Measurements from ENCODE around the gene MORC2.

Gene MORC2

DNA sequence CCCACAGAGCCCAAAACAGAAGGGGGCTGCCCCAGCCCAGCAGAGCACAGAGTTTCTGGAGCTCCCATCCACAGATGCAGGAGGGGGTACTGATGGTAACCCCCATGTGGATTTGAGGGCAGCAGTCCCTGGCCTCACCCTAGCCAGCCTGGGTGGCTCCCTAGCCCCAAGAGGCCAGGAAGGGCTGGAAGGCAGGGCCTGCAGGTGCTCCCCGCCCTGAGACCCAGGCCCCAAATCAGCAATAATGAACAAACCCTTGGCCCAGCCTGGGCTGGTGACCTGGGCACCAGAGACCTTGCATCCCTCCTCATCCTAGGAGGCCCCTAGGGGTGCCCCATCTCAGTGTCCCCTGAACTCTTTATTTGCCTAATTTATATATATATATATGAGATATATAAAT lies 61.6 kb downstream of the MORC2 start:
- in situ Hi-C loops (cut with HindIII; ENCODE audit: low sequenced_read_pairs), result no loop called here
- DNase-seq (ENCODE audit: low read depth, low spot score), result no peak
- TF ChIP-seq, protein P1, sequence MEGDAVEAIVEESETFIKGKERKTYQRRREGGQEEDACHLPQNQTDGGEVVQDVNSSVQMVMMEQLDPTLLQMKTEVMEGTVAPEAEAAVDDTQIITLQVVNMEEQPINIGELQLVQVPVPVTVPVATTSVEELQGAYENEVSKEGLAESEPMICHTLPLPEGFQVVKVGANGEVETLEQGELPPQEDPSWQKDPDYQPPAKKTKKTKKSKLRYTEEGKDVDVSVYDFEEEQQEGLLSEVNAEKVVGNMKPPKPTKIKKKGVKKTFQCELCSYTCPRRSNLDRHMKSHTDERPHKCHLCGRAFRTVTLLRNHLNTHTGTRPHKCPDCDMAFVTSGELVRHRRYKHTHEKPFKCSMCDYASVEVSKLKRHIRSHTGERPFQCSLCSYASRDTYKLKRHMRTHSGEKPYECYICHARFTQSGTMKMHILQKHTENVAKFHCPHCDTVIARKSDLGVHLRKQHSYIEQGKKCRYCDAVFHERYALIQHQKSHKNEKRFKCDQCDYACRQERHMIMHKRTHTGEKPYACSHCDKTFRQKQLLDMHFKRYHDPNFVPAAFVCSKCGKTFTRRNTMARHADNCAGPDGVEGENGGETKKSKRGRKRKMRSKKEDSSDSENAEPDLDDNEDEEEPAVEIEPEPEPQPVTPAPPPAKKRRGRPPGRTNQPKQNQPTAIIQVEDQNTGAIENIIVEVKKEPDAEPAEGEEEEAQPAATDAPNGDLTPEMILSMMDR (IDR thresholded peaks at IDR 0.05; ENCODE audit: low read depth, low read length), result no peak
- no peak overlapping the region for H3K4me3 ChIP-seq (ENCODE audit: low read depth, low read length)

DNA sequence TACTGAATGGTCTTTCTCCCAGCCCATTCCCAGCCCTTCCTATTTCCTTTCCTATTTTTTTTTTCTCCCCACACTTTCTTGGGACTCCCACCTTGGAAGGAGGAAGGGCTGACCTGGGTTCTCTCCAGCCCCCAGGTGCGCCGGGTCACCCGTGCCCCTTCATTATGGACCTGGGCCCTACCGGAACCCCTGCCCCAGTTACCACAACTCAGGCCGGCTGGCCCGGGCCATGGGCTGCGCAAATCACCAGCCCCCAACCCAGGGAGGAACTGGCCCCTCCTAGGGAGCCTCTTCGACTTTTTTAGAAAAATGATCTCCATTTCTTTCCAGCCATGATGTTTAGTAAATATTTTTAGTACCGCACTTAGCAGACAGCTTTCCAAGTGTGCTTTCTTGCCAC lies 62.2 kb downstream of the MORC2 start:
- no peak overlapping the region for H3K4me3 ChIP-seq (ENCODE audit: low read depth, low read length)
- TF ChIP-seq, protein P1 (IDR thresholded peaks at IDR 0.05; ENCODE audit: low read depth, low read length), result no peak
- DNase-seq (ENCODE audit: low read depth, low spot score), result no peak
- in situ Hi-C loops (cut with HindIII; ENCODE audit: low sequenced_read_pairs), result no loop called here

DNA sequence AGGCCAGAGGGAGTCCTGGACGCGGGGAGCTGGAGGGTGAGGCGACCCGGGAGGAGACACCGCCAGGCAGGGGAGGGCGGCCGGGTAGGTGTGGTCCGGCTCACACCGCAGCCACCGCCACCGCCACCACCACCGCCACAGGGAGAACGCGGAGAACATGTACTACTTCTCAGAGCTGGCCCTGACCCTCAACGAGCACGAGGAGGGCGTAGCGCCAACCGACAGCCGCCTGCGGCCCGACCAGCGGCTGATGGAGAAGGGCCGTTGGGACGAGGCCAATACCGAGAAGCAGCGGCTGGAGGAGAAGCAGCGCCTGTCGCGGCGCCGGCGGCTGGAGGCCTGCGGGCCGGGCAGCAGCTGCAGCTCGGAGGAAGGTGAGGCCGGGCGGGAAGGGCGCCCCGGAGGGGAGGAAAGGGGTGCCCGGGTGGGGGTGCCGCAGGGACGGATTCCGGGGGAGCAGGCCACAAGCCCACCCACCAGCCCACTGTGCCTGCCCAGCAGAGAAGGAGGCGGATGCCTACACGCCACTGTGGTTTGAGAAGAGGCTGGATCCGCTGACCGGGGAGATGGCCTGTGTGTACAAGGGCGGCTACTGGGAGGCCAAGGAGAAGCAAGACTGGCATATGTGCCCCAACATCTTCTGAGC lies 62.8 kb downstream of the MORC2 start:
- H3K4me3 ChIP-seq (ENCODE audit: low read depth, low read length), result no peak overlapping the region
- TF ChIP-seq, protein P1 (IDR thresholded peaks at IDR 0.05; ENCODE audit: low read depth, low read length), result no peak
- in situ Hi-C loops (cut with HindIII; ENCODE audit: low sequenced_read_pairs), result no loop called here
- DNase-seq (ENCODE audit: low read depth, low spot score), result no peak

DNA sequence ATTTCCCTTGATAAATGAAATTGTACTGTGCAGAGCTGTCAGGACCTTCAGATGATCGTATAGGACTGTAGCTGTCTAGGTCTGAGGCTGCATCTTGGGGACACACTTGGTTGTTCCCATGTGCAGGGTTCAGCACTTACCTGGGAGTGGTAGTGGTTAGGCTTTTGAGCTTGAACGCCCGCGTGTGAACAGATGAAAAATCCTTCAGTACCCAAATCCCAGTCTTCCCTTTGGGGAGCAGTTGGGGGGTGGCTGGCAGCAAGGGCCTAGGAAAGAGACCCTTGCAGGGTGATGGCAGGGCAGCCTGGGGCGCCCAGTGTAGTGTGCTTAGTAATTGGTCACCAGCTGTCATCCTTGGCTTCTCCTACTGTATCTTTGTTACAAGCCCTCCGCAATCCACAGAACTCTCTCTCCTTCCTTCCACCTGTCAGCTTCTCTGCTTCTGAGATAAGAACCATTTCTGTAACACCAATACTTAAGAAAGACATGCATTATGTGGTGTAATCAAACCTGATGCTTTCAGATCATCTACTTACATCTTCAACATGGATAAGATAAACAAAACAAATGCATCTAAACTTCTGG lies 64.6 kb downstream of the MORC2 start:
- in situ Hi-C loops (cut with HindIII; ENCODE audit: low sequenced_read_pairs), result no loop called here
- TF ChIP-seq, protein P1 (IDR thresholded peaks at IDR 0.05; ENCODE audit: low read depth, low read length), result no peak
- no peak for DNase-seq (ENCODE audit: low read depth, low spot score)
- no peak overlapping the region for H3K4me3 ChIP-seq (ENCODE audit: low read depth, low read length)

DNA sequence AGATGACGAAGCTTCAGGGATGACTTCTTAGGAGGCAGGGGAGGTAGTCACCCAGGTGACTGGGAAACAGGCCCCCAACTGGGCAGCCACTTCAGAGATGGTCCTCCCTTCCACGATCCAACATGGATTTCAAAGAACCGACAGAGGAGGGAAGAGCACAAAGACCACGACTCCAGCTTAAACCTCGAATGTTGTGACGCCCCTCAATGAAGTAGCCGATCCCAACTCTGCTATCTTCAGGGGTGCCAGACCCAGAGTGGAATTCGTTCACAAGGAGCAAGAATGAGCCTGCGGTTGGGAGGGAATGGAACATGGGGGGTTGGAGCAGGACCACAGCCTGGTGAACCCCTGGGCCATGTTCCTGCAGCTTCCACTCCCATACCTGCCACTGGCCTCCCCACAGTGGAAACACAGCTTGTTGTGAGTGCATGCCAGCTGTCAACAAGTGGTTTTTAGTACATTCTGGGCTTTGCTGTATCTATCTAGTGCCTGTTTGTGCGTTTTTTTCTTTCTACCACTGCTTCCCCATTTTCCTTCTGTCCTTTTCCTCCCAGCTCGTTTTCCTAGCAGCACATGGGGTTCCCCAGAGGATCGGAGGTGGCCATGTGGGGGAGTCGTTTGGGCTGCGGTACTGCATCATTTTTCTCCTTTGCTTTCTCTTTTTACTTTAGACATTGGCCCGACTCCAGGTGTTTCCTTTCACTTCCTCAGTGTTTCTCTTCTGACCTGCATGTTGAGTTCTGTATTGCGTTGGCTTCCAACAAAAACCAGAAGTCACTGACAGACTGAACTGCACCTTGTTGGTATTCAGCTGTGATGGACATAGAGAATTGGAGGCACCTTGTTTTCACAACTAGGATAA lies 65.8 kb downstream of the MORC2 start:
- in situ Hi-C loops (cut with HindIII; ENCODE audit: low sequenced_read_pairs), result no loop called here
- H3K4me3 ChIP-seq (ENCODE audit: low read depth, low read length), result no peak overlapping the region
- TF ChIP-seq, protein P1 (IDR thresholded peaks at IDR 0.05; ENCODE audit: low read depth, low read length), result no peak
- no peak for DNase-seq (ENCODE audit: low read depth, low spot score)

DNA sequence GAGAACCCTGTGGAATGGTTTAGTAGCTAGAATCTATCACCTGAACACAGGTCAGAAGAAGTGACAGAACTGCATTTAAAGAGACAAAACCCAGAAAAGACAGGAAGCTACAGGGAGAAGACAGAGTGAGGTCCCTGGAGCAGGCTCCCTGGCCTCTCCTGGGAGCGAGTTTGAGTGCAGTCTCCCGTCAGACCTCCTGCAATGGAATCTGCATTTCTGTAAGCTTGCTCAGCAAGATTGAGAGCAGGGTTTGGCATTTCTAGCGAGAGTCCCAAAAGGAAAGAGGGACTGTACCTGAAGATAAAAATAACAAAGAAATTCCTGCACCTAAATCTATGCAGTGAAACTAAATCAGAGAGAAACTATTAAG lies 74.2 kb downstream of the MORC2 start:
- no peak overlapping the region for H3K4me3 ChIP-seq (ENCODE audit: low read depth, low read length)
- in situ Hi-C loops (cut with HindIII; ENCODE audit: low sequenced_read_pairs), result no loop called here
- TF ChIP-seq, protein P1 (IDR thresholded peaks at IDR 0.05; ENCODE audit: low read depth, low read length), result no peak
- DNase-seq (ENCODE audit: low read depth, low spot score), result no peak

Measured in astrocyte of the spinal cord (primary cell).